SK-N-SH (cell line): ENCODE data around the gene IDH3A. TPM values are rescaled to one million over a fixed set of nuclear protein-coding genes. Genes with fewer than 3 reads are reported as not detected.

ENCODE experiments used
- CTCF ChIA-PET: fragments of 300-600, 350-600 bp; formaldehyde crosslinking; extraction: SDS; loops from one replicate; lab custom pipeline; 2021; lab: Yijun Ruan, JAX
- POLR2A ChIA-PET: fragments of 350-600 bp; sonication (Branson Sonifier 250); formaldehyde crosslinking; extraction: SDS; loops from one replicate; lab custom pipeline; 2020; ENCODE audit warnings: antibody characterized with exemption, inconsistent platforms; lab: Yijun Ruan, JAX
- DNase-seq: peaks from one replicate; pipeline ENCODE4 v3.0.0; 2012
- H2AFZ ChIP-seq: fragments of 200-600 bp; sonication (generic); 2 replicates; pipeline ENCODE4 v1.8.1; 2016; ENCODE audit warnings: antibody characterized with exemption, mild to moderate bottlenecking, low read depth
- H3F3A ChIP-seq: fragments of 200-600 bp; sonication (generic); replicated peaks from 2 replicates; pipeline ENCODE3; 2016; ENCODE audit warnings: antibody characterized with exemption, mild to moderate bottlenecking; ENCODE audit not compliant: insufficient read depth
- H3K27ac ChIP-seq, 2 experiments: fragments of 200-500 bp in 1 of 2; fragments of 200-600 bp in 1 of 2; sonication (Bioruptor generic) in 1 of 2; sonication (generic), shearing (Covaris generic) in 1 of 2; 2 replicates each; pipeline versions ENCODE4 v1.5.1 to v1.6.1; 2014 to 2016; ENCODE audit warnings: low read depth in 2 of 2, inconsistent platforms in 1 of 2, low read length in 1 of 2, mild to moderate bottlenecking in 1 of 2, mixed read lengths in 1 of 2
- H3K27me3 ChIP-seq: fragments of 200-600 bp; sonication (generic), shearing (Covaris generic); 2 replicates; pipeline ENCODE4 v1.6.1; 2016; ENCODE audit warnings: mixed run types; ENCODE audit not compliant: insufficient read depth
- H3K36me3 ChIP-seq, 2 experiments: fragments of 200-500 bp in 1 of 2; fragments of 200-600 bp in 1 of 2; sonication (Bioruptor generic) in 1 of 2; sonication (generic) in 1 of 2; replicated peaks in 1 of 2; 2 replicates each; pipeline versions ENCODE3 to v1.5.1; 2014 to 2016; ENCODE audit warnings: low read length in 1 of 2, mild to moderate bottlenecking in 1 of 2; ENCODE audit not compliant: insufficient read depth in 2 of 2, control insufficient read depth in 1 of 2
- H3K4me1 ChIP-seq, 2 experiments: fragments of 200-500 bp in 1 of 2; fragments of 200-600 bp in 1 of 2; sonication (Bioruptor generic) in 1 of 2; sonication (generic), shearing (Covaris generic) in 1 of 2; 2 replicates each; pipeline versions ENCODE4 v1.5.1 to v1.6.1; 2014 to 2016; ENCODE audit warnings: low read depth in 1 of 2, low read length in 1 of 2, mixed run types in 1 of 2; ENCODE audit not compliant: insufficient read depth in 2 of 2, control insufficient read depth in 1 of 2
- H3K4me2 ChIP-seq: fragments of 200-600 bp; sonication (generic), shearing (Covaris generic); 2 replicates; pipeline ENCODE4 v1.6.1; 2017; ENCODE audit warnings: mixed run types
- H3K4me3 ChIP-seq, 2 experiments: fragments of 200-500 bp in 1 of 2; fragments of 200-600 bp in 1 of 2; sonication (Bioruptor generic) in 1 of 2; sonication (generic), shearing (Covaris generic) in 1 of 2; 2 replicates each; pipeline versions ENCODE4 v1.5.1 to v1.8.1; 2014 to 2016; ENCODE audit warnings: low read depth in 2 of 2, inconsistent platforms in 1 of 2, low read length in 1 of 2, mild to moderate bottlenecking in 1 of 2, mixed read lengths in 1 of 2, moderate library complexity in 1 of 2
- H3K79me2 ChIP-seq: fragments of 200-600 bp; sonication (generic); 2 replicates; pipeline ENCODE4 v1.8.1; 2017; ENCODE audit warnings: mild to moderate bottlenecking; ENCODE audit not compliant: insufficient read depth
- H3K9ac ChIP-seq: fragments of 200-600 bp; sonication (generic); 2 replicates; pipeline ENCODE4 v1.6.1; 2017; ENCODE audit warnings: mixed run types
- H3K9me2 ChIP-seq: fragments of 200-600 bp; sonication (generic); 2 replicates; pipeline ENCODE4 v1.6.1; 2017; ENCODE audit warnings: mixed run types
- H3K9me3 ChIP-seq: fragments of 200-600 bp; sonication (generic); 2 replicates; pipeline ENCODE4 v1.6.1; 2017; ENCODE audit warnings: mixed run types, mild to moderate bottlenecking, moderate library complexity
- H4K20me1 ChIP-seq: fragments of 200-600 bp; sonication (generic); 2 replicates; pipeline ENCODE4 v1.6.1; 2017; ENCODE audit warnings: mild to moderate bottlenecking, mixed run types; ENCODE audit not compliant: insufficient read depth
- CHD2 ChIP-seq: fragments of 150-350 bp; IDR thresholded peaks from 2 replicates; pipeline ENCODE4 v1.6.1; 2018; ENCODE audit warnings: low read length; ENCODE audit not compliant: partially characterized antibody
- EP300 ChIP-seq, 2 experiments: IDR thresholded peaks; 2 replicates each; pipeline versions ENCODE4 v1.4.0 to v1.6.1; 2012; ENCODE audit warnings: borderline replicate concordance in 1 of 2, low read depth in 1 of 2, low read length in 1 of 2
- EZH2phosphoT487 ChIP-seq: fragments of 200-600 bp; sonication (generic); IDR thresholded peaks from 2 replicates; pipeline ENCODE4 v1.6.1; 2017; ENCODE audit warnings: low read depth, mixed run types, mild to moderate bottlenecking, antibody characterized with exemption, moderate library complexity, borderline replicate concordance
- FOXJ3 ChIP-seq: sonication (generic); formaldehyde crosslinking; IDR thresholded peaks from 2 replicates; pipeline ENCODE4 v1.5.1; 2020; ENCODE audit warnings: mild to moderate bottlenecking, missing genetic modification reagents
- FOXM1 ChIP-seq: IDR thresholded peaks from 2 replicates; pipeline ENCODE4 v1.4.0; 2012; ENCODE audit warnings: low read depth, mild to moderate bottlenecking
- GABPA ChIP-seq: IDR thresholded peaks from 2 replicates; pipeline ENCODE4 v1.4.0; 2012; ENCODE audit warnings: low read depth, mild to moderate bottlenecking
- JUND ChIP-seq: IDR thresholded peaks from 2 replicates; pipeline ENCODE4 v1.4.0; 2012
- MEF2A ChIP-seq: IDR thresholded peaks from 2 replicates; pipeline ENCODE4 v1.4.0; 2012; ENCODE audit warnings: low read depth, borderline replicate concordance
- MXI1 ChIP-seq: IDR thresholded peaks from 2 replicates; pipeline ENCODE4 v1.6.1; 2012; ENCODE audit warnings: mild to moderate bottlenecking, low read depth, low read length, improper control_type of control experiment
- POLR2AphosphoS5 ChIP-seq: IDR thresholded peaks from 2 replicates; pipeline ENCODE4 v1.6.1; 2012; ENCODE audit warnings: low read depth, low read length
- RAD21 ChIP-seq: IDR thresholded peaks from 2 replicates; pipeline ENCODE4 v1.6.1; 2012; ENCODE audit warnings: mild to moderate bottlenecking, low read length
- RCOR1 ChIP-seq: fragments of 150-350 bp; IDR thresholded peaks from 2 replicates; pipeline ENCODE4 v1.6.1; 2017; ENCODE audit warnings: antibody characterized with exemption, low read length
- RFX5 ChIP-seq: IDR thresholded peaks from 2 replicates; pipeline ENCODE4 v1.6.1; 2012; ENCODE audit warnings: mild to moderate bottlenecking, improper control_type of control experiment, low read length
- RXRA ChIP-seq: IDR thresholded peaks from 2 replicates; pipeline ENCODE4 v1.4.0; 2012; ENCODE audit warnings: low read depth, mild to moderate bottlenecking, borderline replicate concordance
- SIN3A ChIP-seq: IDR thresholded peaks from 2 replicates; pipeline ENCODE4 v1.6.1; 2012; ENCODE audit warnings: low read depth, mild to moderate bottlenecking, low read length, moderate library complexity, borderline replicate concordance
- SMC3 ChIP-seq: IDR thresholded peaks from 2 replicates; pipeline ENCODE4 v1.6.1; 2012; ENCODE audit warnings: low read depth, low read length, improper control_type of control experiment
- TEAD4 ChIP-seq: IDR thresholded peaks from 2 replicates; pipeline ENCODE4 v1.4.0; 2012; ENCODE audit warnings: mild to moderate bottlenecking, borderline replicate concordance; ENCODE audit not compliant: insufficient read depth
- ZBTB33 ChIP-seq: IDR thresholded peaks from 2 replicates; pipeline ENCODE4 v1.4.0; 2012; ENCODE audit warnings: low read depth, borderline replicate concordance
- WGBS: methylation state at CpG from one replicate; pipeline ENCODE4 v1.1.6; 2017; ENCODE audit warnings: low lambda C conversion rate; 5-methylcytosine and 5-hydroxymethylcytosine counted together
- polyA plus RNA-seq, 3 experiments: library from polyadenylated mRNA; depleted of rRNA; stranded (reverse); fragments of >200 nt; gene quantifications; 2 replicates each; pipeline ENCODE4 v1.2.3, GENCODE V29; 2012
- TF ChIP-seq, protein P1 (sequence below): IDR thresholded peaks from 2 replicates; pipeline ENCODE4 v1.6.1; 2012; ENCODE audit warnings: mild to moderate bottlenecking, low read depth, low read length, moderate library complexity
- TF ChIP-seq, protein P2 (sequence below): IDR thresholded peaks from 2 replicates; pipeline ENCODE4 v1.4.0; 2012; ENCODE audit warnings: low read depth, borderline replicate concordance

The IDH3A gene
- polyA plus RNA-seq, 1 of the 3 experiments (the other 2 are of a cell fraction), result 33.2 TPM

- TF ChIP-seq, protein P1, sequence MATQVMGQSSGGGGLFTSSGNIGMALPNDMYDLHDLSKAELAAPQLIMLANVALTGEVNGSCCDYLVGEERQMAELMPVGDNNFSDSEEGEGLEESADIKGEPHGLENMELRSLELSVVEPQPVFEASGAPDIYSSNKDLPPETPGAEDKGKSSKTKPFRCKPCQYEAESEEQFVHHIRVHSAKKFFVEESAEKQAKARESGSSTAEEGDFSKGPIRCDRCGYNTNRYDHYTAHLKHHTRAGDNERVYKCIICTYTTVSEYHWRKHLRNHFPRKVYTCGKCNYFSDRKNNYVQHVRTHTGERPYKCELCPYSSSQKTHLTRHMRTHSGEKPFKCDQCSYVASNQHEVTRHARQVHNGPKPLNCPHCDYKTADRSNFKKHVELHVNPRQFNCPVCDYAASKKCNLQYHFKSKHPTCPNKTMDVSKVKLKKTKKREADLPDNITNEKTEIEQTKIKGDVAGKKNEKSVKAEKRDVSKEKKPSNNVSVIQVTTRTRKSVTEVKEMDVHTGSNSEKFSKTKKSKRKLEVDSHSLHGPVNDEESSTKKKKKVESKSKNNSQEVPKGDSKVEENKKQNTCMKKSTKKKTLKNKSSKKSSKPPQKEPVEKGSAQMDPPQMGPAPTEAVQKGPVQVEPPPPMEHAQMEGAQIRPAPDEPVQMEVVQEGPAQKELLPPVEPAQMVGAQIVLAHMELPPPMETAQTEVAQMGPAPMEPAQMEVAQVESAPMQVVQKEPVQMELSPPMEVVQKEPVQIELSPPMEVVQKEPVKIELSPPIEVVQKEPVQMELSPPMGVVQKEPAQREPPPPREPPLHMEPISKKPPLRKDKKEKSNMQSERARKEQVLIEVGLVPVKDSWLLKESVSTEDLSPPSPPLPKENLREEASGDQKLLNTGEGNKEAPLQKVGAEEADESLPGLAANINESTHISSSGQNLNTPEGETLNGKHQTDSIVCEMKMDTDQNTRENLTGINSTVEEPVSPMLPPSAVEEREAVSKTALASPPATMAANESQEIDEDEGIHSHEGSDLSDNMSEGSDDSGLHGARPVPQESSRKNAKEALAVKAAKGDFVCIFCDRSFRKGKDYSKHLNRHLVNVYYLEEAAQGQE, result no peak
- no peak for TF ChIP-seq TEAD4
- no peak for TF ChIP-seq EZH2phosphoT487
- TF ChIP-seq, protein P2, sequence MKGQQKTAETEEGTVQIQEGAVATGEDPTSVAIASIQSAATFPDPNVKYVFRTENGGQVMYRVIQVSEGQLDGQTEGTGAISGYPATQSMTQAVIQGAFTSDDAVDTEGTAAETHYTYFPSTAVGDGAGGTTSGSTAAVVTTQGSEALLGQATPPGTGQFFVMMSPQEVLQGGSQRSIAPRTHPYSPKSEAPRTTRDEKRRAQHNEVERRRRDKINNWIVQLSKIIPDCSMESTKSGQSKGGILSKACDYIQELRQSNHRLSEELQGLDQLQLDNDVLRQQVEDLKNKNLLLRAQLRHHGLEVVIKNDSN, result no peak
- TF ChIP-seq SMC3, result no peak
- no peak for TF ChIP-seq RXRA
- TF ChIP-seq FOXJ3, result no peak
- TF ChIP-seq, all 33 proteins: peak for 0
Observed at GRCh38 chr15:78178064-78178463, 28.9 kb downstream of the IDH3A start (continued).

GRCh38 chr15:78179286-78179840, 30.2 kb downstream of the IDH3A start:
- H3K79me2 ChIP-seq, result no peaks in the 10 kb centered on the region
- no peak overlapping the region for H3K4me2 ChIP-seq
- WGBS, result 60% methylated on average over 4 of the region's 12 CpGs
- DNase-seq, result no peak
- H3F3A ChIP-seq, result no peaks in the 10 kb centered on the region
- no peaks in the 10 kb centered on the region; a peak in 1 of 4 replicates for H3K4me1 ChIP-seq
- no peak overlapping the region for H3K27ac ChIP-seq
- H3K27me3 ChIP-seq, result no peaks in the 10 kb centered on the region
- POLR2A ChIA-PET, result no interaction called here
- TF ChIP-seq JUND, result no peak
- TF ChIP-seq RXRA, result no peak
- TF ChIP-seq ZBTB33, result no peak
- no peak for TF ChIP-seq FOXJ3
- TF ChIP-seq EP300 (IDR thresholded peaks at IDR 0.05; ENCODE audit: borderline replicate concordance in 1 of 2, low read depth in 1 of 2, low read length in 1 of 2), result no peak
- TF ChIP-seq MXI1, result no peak
- no peak for TF ChIP-seq CHD2
- TF ChIP-seq POLR2AphosphoS5, result no peak
- TF ChIP-seq MEF2A, result no peak
- no peak for TF ChIP-seq RCOR1
- no peak for TF ChIP-seq RFX5
- no peak for TF ChIP-seq SMC3
- TF ChIP-seq RAD21, result no peak
- TF ChIP-seq GABPA, result no peak
- no peak for TF ChIP-seq SIN3A
- TF ChIP-seq FOXM1, result no peak
- CTCF ChIA-PET, result interaction anchor here (0.7 to 5.2 kb wide), 4 partner anchors 16 to 71 kb away, joined by 3 to 71 read pairs (median 22); no protein-coding TSS in a partner anchor
- no peaks in the 10 kb centered on the region for H3K36me3 ChIP-seq
- no peaks in the 10 kb centered on the region for H4K20me1 ChIP-seq
- H3K9ac ChIP-seq, result no peak overlapping the region
- H2AFZ ChIP-seq, result no peak overlapping the region
- H3K4me3 ChIP-seq, result no peak overlapping the region
- no peaks in the 10 kb centered on the region for H3K9me2 ChIP-seq
- no peaks in the 10 kb centered on the region for H3K9me3 ChIP-seq
